Measurements from ENCODE around the gene TENM4. TPM values are rescaled to one million over a fixed set of nuclear protein-coding genes. Genes with fewer than 3 reads are reported as not detected.

The TENM4 gene
- total and polyA plus RNA-seq, 4 donors = 24.8 to 70.5 (median 38.1) TPM

GRCh38 chr11:79069504-79069903 lies 371.3 kb downstream of the TENM4 start:
- no peak overlapping the region for H3K4me3 ChIP-seq (ENCODE audit: low read depth, low read length)
- no peaks in the 10 kb centered on the region for H3K27me3 ChIP-seq (ENCODE audit: control insufficient read depth, insufficient read depth, low read length)
- H3K36me3 ChIP-seq (ENCODE audit: control insufficient read depth, insufficient read depth, low read length) = peaks cover 13% of the 10 kb centered on the region
- H3K27ac ChIP-seq (ENCODE audit: low read depth, low read length) = no peak overlapping the region
- WGBS (ENCODE audit: insufficient coverage) = 95% methylated on average over 29 of the region's 30 CpGs
- H3K9me3 ChIP-seq (ENCODE audit: control insufficient read depth, insufficient read depth, low read length) = no peaks in the 10 kb centered on the region
- H3K4me1 ChIP-seq (ENCODE audit: control insufficient read depth, insufficient read depth, low read length) = peaks cover 12% of the 10 kb centered on the region
- DNase-seq (ENCODE audit: low read depth in 4 of 6, low spot score in 6 of 6) = no peak

- no peaks in the 10 kb centered on the region for H3K27me3 ChIP-seq (ENCODE audit: control insufficient read depth, insufficient read depth, low read length)
- peaks cover 10% of the 10 kb centered on the region for H3K4me1 ChIP-seq (ENCODE audit: control insufficient read depth, insufficient read depth, low read length)
- peaks cover 18% of the 10 kb centered on the region for H3K36me3 ChIP-seq (ENCODE audit: control insufficient read depth, insufficient read depth, low read length)
- WGBS (ENCODE audit: insufficient coverage) = 71% methylated on average over 1 of the region's 1 CpG
- DNase-seq (ENCODE audit: low read depth in 4 of 6, low spot score in 6 of 6) = no peak
- no peaks in the 10 kb centered on the region for H3K9me3 ChIP-seq (ENCODE audit: control insufficient read depth, insufficient read depth, low read length)
- no peak overlapping the region for H3K27ac ChIP-seq (ENCODE audit: low read depth, low read length)
- H3K4me3 ChIP-seq (ENCODE audit: low read depth, low read length) = no peak overlapping the region
These were observed 372.5 kb downstream of the TENM4 start for GRCh38 chr11:79068356-79068755.

GRCh38 chr11:79067352-79067679 lies 373.5 kb downstream of the TENM4 start:
- no peaks in the 10 kb centered on the region for H3K27me3 ChIP-seq (ENCODE audit: control insufficient read depth, insufficient read depth, low read length)
- WGBS (ENCODE audit: insufficient coverage) = 39% methylated on average over 2 of the region's 6 CpGs
- no peak overlapping the region for H3K27ac ChIP-seq (ENCODE audit: low read depth, low read length)
- no peak for DNase-seq (ENCODE audit: low read depth in 4 of 6, low spot score in 6 of 6)
- no peaks in the 10 kb centered on the region for H3K9me3 ChIP-seq (ENCODE audit: control insufficient read depth, insufficient read depth, low read length)
- H3K4me3 ChIP-seq (ENCODE audit: low read depth, low read length) = no peak overlapping the region
- peaks cover 13% of the 10 kb centered on the region for H3K4me1 ChIP-seq (ENCODE audit: control insufficient read depth, insufficient read depth, low read length)
- H3K36me3 ChIP-seq (ENCODE audit: control insufficient read depth, insufficient read depth, low read length) = peaks cover 19% of the 10 kb centered on the region

GRCh38 chr11:79066456-79067351 lies 374.1 kb downstream of the TENM4 start:
- DNase-seq (ENCODE audit: low read depth in 4 of 6, low spot score in 6 of 6) = peak in 1 of 6 donors; percentile 72
- no peaks in the 10 kb centered on the region for H3K27me3 ChIP-seq (ENCODE audit: control insufficient read depth, insufficient read depth, low read length)
- H3K4me1 ChIP-seq (ENCODE audit: control insufficient read depth, insufficient read depth, low read length) = peaks cover 13% of the 10 kb centered on the region
- peaks cover 19% of the 10 kb centered on the region for H3K36me3 ChIP-seq (ENCODE audit: control insufficient read depth, insufficient read depth, low read length)
- WGBS (ENCODE audit: insufficient coverage) = 73% methylated on average over 23 of the region's 28 CpGs
- no peak overlapping the region for H3K4me3 ChIP-seq (ENCODE audit: low read depth, low read length)
- H3K9me3 ChIP-seq (ENCODE audit: control insufficient read depth, insufficient read depth, low read length) = no peaks in the 10 kb centered on the region
- no peak overlapping the region for H3K27ac ChIP-seq (ENCODE audit: low read depth, low read length)

GRCh38 chr11:79062814-79063762 lies 377.7 kb downstream of the TENM4 start:
- Histone ChIP-seq H3K9me3 (ENCODE audit: control insufficient read depth, insufficient read depth, low read length) (no peaks in the 10 kb centered on the region), H3K27me3 (ENCODE audit: control insufficient read depth, insufficient read depth, low read length) (no peaks in the 10 kb centered on the region), H3K4me3 (ENCODE audit: low read depth, low read length) (no peak overlapping the region), H3K27ac (ENCODE audit: low read depth, low read length) (no peak overlapping the region), H3K4me1 (ENCODE audit: control insufficient read depth, insufficient read depth, low read length) (peaks cover 25% of the 10 kb centered on the region), H3K36me3 (ENCODE audit: control insufficient read depth, insufficient read depth, low read length) (peaks cover 12% of the 10 kb centered on the region)
- WGBS (ENCODE audit: insufficient coverage) = 59% methylated on average over 8 of the region's 16 CpGs
- DNase-seq (ENCODE audit: low read depth in 4 of 6, low spot score in 6 of 6) = peak in 1 of 6 donors; percentile 59

GRCh38 chr11:79060081-79060953 lies 380.5 kb downstream of the TENM4 start:
- Histone ChIP-seq H3K36me3 (ENCODE audit: control insufficient read depth, insufficient read depth, low read length) (peaks cover 12% of the 10 kb centered on the region), H3K27ac (ENCODE audit: low read depth, low read length) (no peak overlapping the region), H3K4me1 (ENCODE audit: control insufficient read depth, insufficient read depth, low read length) (peaks cover 25% of the 10 kb centered on the region), H3K9me3 (ENCODE audit: control insufficient read depth, insufficient read depth, low read length) (no peaks in the 10 kb centered on the region), H3K27me3 (ENCODE audit: control insufficient read depth, insufficient read depth, low read length) (no peaks in the 10 kb centered on the region), H3K4me3 (ENCODE audit: low read depth, low read length) (no peak overlapping the region)
- peak in 1 of 6 donors; percentile 59 for DNase-seq (ENCODE audit: low read depth in 4 of 6, low spot score in 6 of 6)
- 54% methylated on average over 4 of the region's 9 CpGs for WGBS (ENCODE audit: insufficient coverage)

GRCh38 chr11:79059141-79059540 lies 381.7 kb downstream of the TENM4 start:
- H3K36me3 ChIP-seq (ENCODE audit: control insufficient read depth, insufficient read depth, low read length) = peaks cover 4% of the 10 kb centered on the region
- H3K27ac ChIP-seq (ENCODE audit: low read depth, low read length) = no peak overlapping the region
- no peak for DNase-seq (ENCODE audit: low read depth in 4 of 6, low spot score in 6 of 6)
- no peaks in the 10 kb centered on the region for H3K9me3 ChIP-seq (ENCODE audit: control insufficient read depth, insufficient read depth, low read length)
- H3K4me3 ChIP-seq (ENCODE audit: low read depth, low read length) = no peak overlapping the region
- no CpG with 5 or more reads among the region's 4 CpGs for WGBS (ENCODE audit: insufficient coverage)
- H3K4me1 ChIP-seq (ENCODE audit: control insufficient read depth, insufficient read depth, low read length) = peaks cover 25% of the 10 kb centered on the region
- H3K27me3 ChIP-seq (ENCODE audit: control insufficient read depth, insufficient read depth, low read length) = no peaks in the 10 kb centered on the region

GRCh38 chr11:79055856-79056631 lies 384.8 kb downstream of the TENM4 start:
- Histone ChIP-seq H3K27ac (ENCODE audit: low read depth, low read length) (peak overlapping the region; percentile 21), H3K4me1 (ENCODE audit: control insufficient read depth, insufficient read depth, low read length) (peaks cover 20% of the 10 kb centered on the region), H3K9me3 (ENCODE audit: control insufficient read depth, insufficient read depth, low read length) (no peaks in the 10 kb centered on the region), H3K4me3 (ENCODE audit: low read depth, low read length) (no peak overlapping the region), H3K36me3 (ENCODE audit: control insufficient read depth, insufficient read depth, low read length) (no peaks in the 10 kb centered on the region), H3K27me3 (ENCODE audit: control insufficient read depth, insufficient read depth, low read length) (no peaks in the 10 kb centered on the region)
- DNase-seq (ENCODE audit: low read depth in 4 of 6, low spot score in 6 of 6) = peak in 2 of 6 donors; percentile 42 to 57
- WGBS (ENCODE audit: insufficient coverage) = 43% methylated on average over 6 of the region's 8 CpGs
